ENCODE measurements around the gene SSH2. TPM values are rescaled to one million over a fixed set of nuclear protein-coding genes. Genes with fewer than 3 reads are reported as not detected.

SSH2 gene
- total and polyA plus RNA-seq, 2 experiments from 2014 or later: 9.9 to 12.7 TPM

- peaks cover 4% of the 10 kb centered on the region for H3K79me2 ChIP-seq
- H3K36me3 ChIP-seq (replicated peaks; ENCODE audit: insufficient read depth, low read depth): no peaks in the 10 kb centered on the region
- H3K4me3 ChIP-seq: no peak overlapping the region
- no peak overlapping the region for H2AFZ ChIP-seq
- H4K20me1 ChIP-seq (ENCODE audit: insufficient read depth, poor library complexity, severe bottlenecking): no peaks in the 10 kb centered on the region
- no peak overlapping the region for H3K4me2 ChIP-seq
- DNase-seq (ENCODE audit: low spot score): no peak
- no peaks in the 10 kb centered on the region for H3K27me3 ChIP-seq
- no peak overlapping the region for H3K27ac ChIP-seq
- H3K9me3 ChIP-seq (ENCODE audit: low read depth): no peaks in the 10 kb centered on the region
- TF ChIP-seq CTCF (IDR thresholded peaks at IDR 0.05; ENCODE audit: poor library complexity): no peak
- H3K9me2 ChIP-seq (replicated peaks; ENCODE audit: insufficient read depth): no peaks in the 10 kb centered on the region
- H3K4me1 ChIP-seq (ENCODE audit: insufficient read depth): peaks cover 19% of the 10 kb centered on the region
- 98% methylated on average over 9 of the region's 9 CpGs for WGBS (ENCODE audit: low lambda C conversion rate, missing lambda C conversion rate)
These were observed 353.0 kb downstream of the SSH2 start for GRCh38 chr17:29577001-29577370.

- 95% methylated on average over 37 of the region's 37 CpGs for WGBS (ENCODE audit: low lambda C conversion rate, missing lambda C conversion rate)
- H3K4me1 ChIP-seq (ENCODE audit: insufficient read depth): peaks cover 19% of the 10 kb centered on the region
- DNase-seq (ENCODE audit: low spot score): no peak
These were observed 353.6 kb downstream of the SSH2 start for GRCh38 chr17:29576214-29577000.

More at GRCh38 chr17:29576214-29577000, 353.6 kb downstream of the SSH2 start:
- Histone ChIP-seq H3K9me2 (replicated peaks; ENCODE audit: insufficient read depth) (no peaks in the 10 kb centered on the region), H3K79me2 (peaks cover 4% of the 10 kb centered on the region), H3K4me3 (no peak overlapping the region), H3K36me3 (replicated peaks; ENCODE audit: insufficient read depth, low read depth) (no peaks in the 10 kb centered on the region), H2AFZ (no peak overlapping the region), H3K27me3 (no peaks in the 10 kb centered on the region), H3K4me2 (no peak overlapping the region), H4K20me1 (ENCODE audit: insufficient read depth, poor library complexity, severe bottlenecking) (no peaks in the 10 kb centered on the region), H3K27ac (no peak overlapping the region), H3K9me3 (ENCODE audit: low read depth) (no peaks in the 10 kb centered on the region)
- TF ChIP-seq CTCF (IDR thresholded peaks at IDR 0.05; ENCODE audit: poor library complexity) (no peak), EZH2phosphoT487 (IDR thresholded peaks at IDR 0.05; ENCODE audit: low read depth, severe bottlenecking, unreplicated experiment) (no peak), EZH2 (IDR thresholded peaks at IDR 0.05; ENCODE audit: borderline replicate concordance) (no peak)

Small RNAs within 50 kb of the gene (small RNA-seq; reads per million reads assigned to genes)
- not detected for gene RF00156
- gene RF01210: not detected
- gene RNU6-920P: not detected

Other genes with a start within 250 kb of the SSH2 start
- 0.12 and 0.27 TPM in 2 replicates for gene EFCAB5, start 11.4 kb upstream of the SSH2 start, total RNA-seq
- gene EFCAB5, start 11.4 kb upstream of the SSH2 start, polyA plus RNA-seq: 0.48 and 0.63 TPM in 2 replicates
- 7.8 and 8.6 TPM in 2 replicates for gene NSRP1, start 186.6 kb upstream of the SSH2 start, total RNA-seq
- gene NSRP1, start 186.6 kb upstream of the SSH2 start, polyA plus RNA-seq: 36.1 and 39.2 TPM in 2 replicates